ENCODE results near the gene BAIAP3. TPM values are rescaled to one million over a fixed set of nuclear protein-coding genes. Genes with fewer than 3 reads are reported as not detected.

The BAIAP3 gene
- total RNA-seq, 2 donors from 2014 or later: 2.5 to 15.7 TPM

- no peak overlapping the region for H3K4me3 ChIP-seq
- no peaks in the 10 kb centered on the region for H3K9me3 ChIP-seq
- DNase-seq (ENCODE audit: low spot score) (no peak), ATAC-seq (ENCODE audit: insufficient number of reproducible peaks, low FRiP score, low read depth) (no peak)
- H3K27me3 ChIP-seq (replicated peaks; ENCODE audit: insufficient read depth): peaks cover 4% of the 10 kb centered on the region
- H3K36me3 ChIP-seq: no peaks in the 10 kb centered on the region
- no peaks in the 10 kb centered on the region for H3K4me1 ChIP-seq (ENCODE audit: control insufficient read depth in 1 of 2, low read depth in 2 of 2)
- no peak for TF ChIP-seq CTCF (IDR thresholded peaks at IDR 0.05)
- H3K27ac ChIP-seq: no peak overlapping the region
Observed at GRCh38 chr16:1287982-1288670, 45.3 kb upstream of the BAIAP3 start.

- Histone ChIP-seq H3K36me3 (no peaks in the 10 kb centered on the region), H3K27ac (no peak overlapping the region), H3K9me3 (no peaks in the 10 kb centered on the region), H3K4me1 (ENCODE audit: control insufficient read depth in 1 of 2, low read depth in 2 of 2) (no peaks in the 10 kb centered on the region), H3K4me3 (no peak overlapping the region), H3K27me3 (replicated peaks; ENCODE audit: insufficient read depth) (peaks cover 4% of the 10 kb centered on the region)
- TF ChIP-seq CTCF (IDR thresholded peaks at IDR 0.05): no peak
- ATAC-seq (ENCODE audit: insufficient number of reproducible peaks, low FRiP score, low read depth) (no peak), DNase-seq (ENCODE audit: low spot score) (no peak)
Observed at GRCh38 chr16:1288813-1289476, 44.5 kb upstream of the BAIAP3 start.

GRCh38 chr16:1289477-1289866 is 44.0 kb upstream of the BAIAP3 start:
- Histone ChIP-seq H3K4me1 (ENCODE audit: control insufficient read depth in 1 of 2, low read depth in 2 of 2) (no peaks in the 10 kb centered on the region), H3K27ac (no peak overlapping the region), H3K36me3 (no peaks in the 10 kb centered on the region), H3K4me3 (no peak overlapping the region), H3K27me3 (replicated peaks; ENCODE audit: insufficient read depth) (peaks cover 4% of the 10 kb centered on the region), H3K9me3 (no peaks in the 10 kb centered on the region)
- TF ChIP-seq CTCF (IDR thresholded peaks at IDR 0.05): no peak
- DNase-seq (ENCODE audit: low spot score): no peak
- no peak for ATAC-seq (ENCODE audit: insufficient number of reproducible peaks, low FRiP score, low read depth)

- TF ChIP-seq CTCF (IDR thresholded peaks at IDR 0.05): no peak
- Histone ChIP-seq H3K4me1 (ENCODE audit: control insufficient read depth in 1 of 2, low read depth in 2 of 2) (no peaks in the 10 kb centered on the region), H3K36me3 (no peaks in the 10 kb centered on the region), H3K9me3 (no peaks in the 10 kb centered on the region), H3K4me3 (no peak overlapping the region), H3K27ac (no peak overlapping the region), H3K27me3 (replicated peaks; ENCODE audit: insufficient read depth) (peaks cover 4% of the 10 kb centered on the region)
- ATAC-seq (ENCODE audit: insufficient number of reproducible peaks, low FRiP score, low read depth) (no peak), DNase-seq (ENCODE audit: low spot score) (no peak)
Observed at GRCh38 chr16:1290063-1290501, 43.4 kb upstream of the BAIAP3 start.

- TF ChIP-seq CTCF (IDR thresholded peaks at IDR 0.05): no peak
- no peak overlapping the region for H3K4me3 ChIP-seq
- ATAC-seq (ENCODE audit: insufficient number of reproducible peaks, low FRiP score, low read depth): no peak
- H3K27me3 ChIP-seq (replicated peaks; ENCODE audit: insufficient read depth): peaks cover 4% of the 10 kb centered on the region
- no peak overlapping the region for H3K27ac ChIP-seq
- no peak for DNase-seq (ENCODE audit: low spot score)
- no peaks in the 10 kb centered on the region for H3K36me3 ChIP-seq
- H3K9me3 ChIP-seq: no peaks in the 10 kb centered on the region
- H3K4me1 ChIP-seq (ENCODE audit: control insufficient read depth in 1 of 2, low read depth in 2 of 2): no peaks in the 10 kb centered on the region
Observed at GRCh38 chr16:1290860-1291575, 42.4 kb upstream of the BAIAP3 start.
